Measurements from ENCODE around the gene DUSP9.

GRCh38 chrX:153631907-153632594, 15.0 kb upstream of the DUSP9 start:
- TF ChIP-seq CTCF (IDR thresholded peaks at IDR 0.05; ENCODE audit: poor library complexity, severe bottlenecking) (no peak), EZH2 (IDR thresholded peaks at IDR 0.05; ENCODE audit: borderline replicate concordance, insufficient read depth, low read length, poor library complexity, severe bottlenecking) (no peak), RAD21 (conservative IDR thresholded peaks at IDR 0.05) (no peak)

Measured in neural cell (in vitro differentiated cells).